HCT116 (cell line): Measurements from ENCODE around the gene LRRC73. TPM values are rescaled to one million over a fixed set of nuclear protein-coding genes. Genes with fewer than 3 reads are reported as not detected.
A peak's percentile ranks its signal among the peaks of the same experiment; 100 is the strongest.

Experiments
- ATAC-seq: fragments of 200-7000 bp; cut with Tn5 transposase; 2 replicates; pipeline ENCODE4 v1.9.1; 2020; ENCODE audit warnings: mild to moderate bottlenecking, moderate library complexity
- BruUV-seq: library from RNA; stranded (reverse); fragments of 400-500 nt; replicated peaks from 2 replicates; lab custom pipeline; 2021; lab: Mats Ljungman, UMichigan
- CTCF ChIA-PET: fragments of 300-600 bp; sonication (Branson Sonifier 250); formaldehyde crosslinking; loops from one replicate; lab custom pipeline; 2021; ENCODE audit warnings: antibody characterized with exemption; lab: Charles Lee
- POLR2A ChIA-PET: fragments of 300-600, 350-600 bp; sonication (Branson Sonifier 250); formaldehyde crosslinking; loops from one replicate; lab custom pipeline; 2021; ENCODE audit warnings: antibody characterized with exemption; lab: Charles Lee
- RAD21 ChIA-PET, 2 experiments: fragments of 300-600 bp; sonication (Branson Sonifier 250); formaldehyde crosslinking; loops; one replicate each; lab custom pipeline; 2023; ENCODE audit warnings: low total read pairs in 2 of 2; ENCODE audit not compliant: uncharacterized antibody in 2 of 2, unreplicated experiment in 2 of 2, low non-redundant PET in 1 of 2; lab: Charles Lee
- DNase-seq: peaks from one replicate; pipeline ENCODE4 v3.0.0-alpha.2; 2010; ENCODE audit warnings: low read depth, low spot score
- H2AFZ ChIP-seq: fragments of 200-600 bp; shearing (Covaris generic), sonication (generic); 2 replicates; pipeline ENCODE4 v1.6.1; 2017; ENCODE audit warnings: low read depth, mixed run types, mixed read lengths, antibody characterized with exemption, low read length; ENCODE audit not compliant: poor library complexity, severe bottlenecking
- H3K27ac ChIP-seq: 2 replicates; pipeline ENCODE4 v1.5.1; 2012; ENCODE audit warnings: low read depth, low read length
- H3K27me3 ChIP-seq: fragments of 200-600 bp; sonication (generic); 2 replicates; pipeline ENCODE4 v1.6.1; 2016; ENCODE audit warnings: mixed run types, low read length, mixed read lengths; ENCODE audit not compliant: insufficient read depth
- H3K36me3 ChIP-seq, 2 experiments: fragments of 200-500 bp in 1 of 2; fragments of 200-600 bp in 1 of 2; sonication (Bioruptor generic) in 1 of 2; sonication (generic) in 1 of 2; 2 replicates each; pipeline versions ENCODE4 v1.5.1 to v1.6.1; 2014 to 2016; ENCODE audit warnings: low read length in 2 of 2, inconsistent platforms in 1 of 2, mixed read lengths in 1 of 2, mixed run types in 1 of 2; ENCODE audit not compliant: insufficient read depth in 2 of 2, control insufficient read depth in 1 of 2
- H3K4me1 ChIP-seq, 2 experiments: fragments of 200-600 bp in 1 of 2; sonication (generic) in 1 of 2; 2 replicates each; pipeline versions ENCODE4 v1.5.1 to v1.6.1; 2012 to 2017; ENCODE audit warnings: low read length in 2 of 2, inconsistent platforms in 1 of 2, mild to moderate bottlenecking in 1 of 2, mixed read lengths in 1 of 2, mixed run types in 1 of 2, moderate library complexity in 1 of 2; ENCODE audit not compliant: insufficient read depth in 2 of 2, control insufficient read depth in 1 of 2
- H3K4me2 ChIP-seq: fragments of 200-600 bp; sonication (generic); 2 replicates; pipeline ENCODE4 v1.6.1; 2017; ENCODE audit warnings: mixed run types, low read length, mixed read lengths
- H3K4me3 ChIP-seq, 2 experiments: fragments of 200-600 bp in 1 of 2; sonication (generic) in 1 of 2; replicated peaks in 1 of 2; 2 replicates each; pipeline ENCODE4 v1.5.1; 2011 to 2016; ENCODE audit warnings: low read length in 2 of 2, control low read depth in 1 of 2, low read depth in 1 of 2, mild to moderate bottlenecking in 1 of 2, mixed read lengths in 1 of 2, mixed run types in 1 of 2
- H3K79me2 ChIP-seq: fragments of 200-600 bp; sonication (generic); 2 replicates; pipeline ENCODE4 v1.6.1; 2017; ENCODE audit warnings: mild to moderate bottlenecking, mixed run types, low read length, moderate library complexity, mixed read lengths; ENCODE audit not compliant: insufficient read depth
- H3K9ac ChIP-seq: fragments of 200-600 bp; sonication (generic); 2 replicates; pipeline ENCODE4 v1.6.1; 2016; ENCODE audit warnings: low read length, mixed read lengths
- H3K9me2 ChIP-seq: fragments of 200-600 bp; sonication (generic), shearing (Covaris generic); 2 replicates; pipeline ENCODE4 v1.6.1; 2017; ENCODE audit warnings: mixed run types, mild to moderate bottlenecking, moderate library complexity; ENCODE audit not compliant: insufficient read depth
- H3K9me3 ChIP-seq, 2 experiments: fragments of 200-500 bp in 1 of 2; fragments of 200-600 bp in 1 of 2; sonication (Bioruptor generic) in 1 of 2; sonication (generic) in 1 of 2; 2 replicates each; pipeline ENCODE4 v1.6.1; 2014 to 2017; ENCODE audit warnings: low read length in 2 of 2, mixed read lengths in 2 of 2, inconsistent platforms in 1 of 2, low read depth in 1 of 2, mild to moderate bottlenecking in 1 of 2, mixed run types in 1 of 2, moderate library complexity in 1 of 2; ENCODE audit not compliant: control insufficient read depth in 1 of 2, insufficient read depth in 1 of 2
- H4K20me1 ChIP-seq: fragments of 200-600 bp; sonication (generic), shearing (Covaris generic); 2 replicates; pipeline ENCODE4 v1.6.1; 2017; ENCODE audit warnings: mixed run types, mild to moderate bottlenecking, moderate library complexity; ENCODE audit not compliant: insufficient read depth
- CEBPB ChIP-seq: IDR thresholded peaks from 2 replicates; pipeline ENCODE4 v1.6.1; 2012; ENCODE audit warnings: low read depth
- EGR1 ChIP-seq: IDR thresholded peaks from 2 replicates; pipeline ENCODE4 v1.6.1; 2012; ENCODE audit warnings: low read depth
- FOSL1 ChIP-seq: IDR thresholded peaks from 2 replicates; pipeline ENCODE4 v1.6.1; 2012; ENCODE audit warnings: low read depth
- POLR2AphosphoS5 ChIP-seq: IDR thresholded peaks from 2 replicates; pipeline ENCODE4 v1.6.1; 2011; ENCODE audit warnings: mild to moderate bottlenecking, low read depth, low read length, moderate library complexity
- SRF ChIP-seq: IDR thresholded peaks from 2 replicates; pipeline ENCODE4 v1.6.1; 2012; ENCODE audit warnings: low read depth
- YY1 ChIP-seq: IDR thresholded peaks from 2 replicates; pipeline ENCODE4 v1.6.1; 2011; ENCODE audit warnings: low read length, low read depth, moderate library complexity, mild to moderate bottlenecking; ENCODE audit not compliant: insufficient replicate concordance; ENCODE audit errors: extremely low read depth
- ZFX ChIP-seq: fragments of 450-650 bp; IDR thresholded peaks from 2 replicates; pipeline ENCODE4 v1.6.1; 2017
- ZNF274 ChIP-seq: fragments of 200-500 bp; sonication (Bioruptor generic); IDR thresholded peaks from 2 replicates; pipeline ENCODE4 v1.6.1; 2014; ENCODE audit warnings: mild to moderate bottlenecking, low read depth, low read length, inconsistent platforms
- intact Hi-C: fragments of 100-400 bp; cut with micrococcal nuclease; formaldehyde crosslinking; loops from 2 replicates; pipeline ENCODE4 v1.10.0; 2022
- total RNA-seq: library from RNA; stranded (reverse); gene quantifications from one replicate; pipeline ENCODE4 v1.2.1, GENCODE V29; 2021; ENCODE audit not compliant: unreplicated experiment

Gene LRRC73
- total RNA-seq, 1 experiment from 2014 or later, result 1.2 TPM

DNA sequence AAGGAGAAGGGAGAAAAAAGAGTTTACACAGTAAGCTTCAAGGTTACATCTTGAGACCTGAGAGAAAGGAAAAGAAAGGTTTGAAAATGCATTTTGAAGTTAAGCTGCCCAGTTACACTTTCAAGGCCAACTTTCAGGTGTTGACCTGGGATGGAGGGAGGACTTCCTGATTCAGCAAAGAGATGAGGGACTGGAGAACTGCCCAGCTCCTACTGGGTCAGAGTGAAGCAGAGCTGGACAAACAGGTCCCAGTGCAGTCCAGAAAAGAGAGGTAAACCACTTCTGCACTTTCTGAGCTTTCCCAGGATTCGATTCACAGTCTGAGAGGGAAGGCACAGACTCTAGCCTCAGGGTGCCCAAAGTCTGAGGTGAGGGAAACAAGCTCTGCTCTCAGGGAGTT lies 38.7 kb downstream of the LRRC73 start:
- Histone ChIP-seq H3K9me3 (no peaks in the 10 kb centered on the region), H3K27me3 (no peaks in the 10 kb centered on the region), H3K9me2 (no peaks in the 10 kb centered on the region), H3K79me2 (no peaks in the 10 kb centered on the region), H3K36me3 (no peaks in the 10 kb centered on the region), H2AFZ (peak overlapping the region; percentile 22), H3K9ac (no peak overlapping the region), H3K4me2 (peak overlapping the region; percentile 36; the same call in 1 of the 2 replicates), H4K20me1 (no peaks in the 10 kb centered on the region), H3K27ac (no peak overlapping the region), H3K4me3 (no peak overlapping the region), H3K4me1 (peaks cover 18 to 21% of the 10 kb centered on the region in 2 experiments)
- no peak for ATAC-seq
- CTCF ChIA-PET, result interaction anchor here (1.1 kb wide), 1 partner anchor 14 kb away, joined by 3 read pairs; no protein-coding TSS in a partner anchor
- RAD21 ChIA-PET, result no interaction called here
- intact Hi-C loops, result no loop called here
- POLR2A ChIA-PET, result interaction anchor here (0.7 kb wide), 1 partner anchor 300 kb away, joined by 8 read pairs; no protein-coding TSS in a partner anchor
- BruUV-seq, result no TSS peak
- DNase-seq, result no peak
- TF ChIP-seq EGR1 (no peak), CEBPB (no peak), ZNF274 (no peak)

DNA sequence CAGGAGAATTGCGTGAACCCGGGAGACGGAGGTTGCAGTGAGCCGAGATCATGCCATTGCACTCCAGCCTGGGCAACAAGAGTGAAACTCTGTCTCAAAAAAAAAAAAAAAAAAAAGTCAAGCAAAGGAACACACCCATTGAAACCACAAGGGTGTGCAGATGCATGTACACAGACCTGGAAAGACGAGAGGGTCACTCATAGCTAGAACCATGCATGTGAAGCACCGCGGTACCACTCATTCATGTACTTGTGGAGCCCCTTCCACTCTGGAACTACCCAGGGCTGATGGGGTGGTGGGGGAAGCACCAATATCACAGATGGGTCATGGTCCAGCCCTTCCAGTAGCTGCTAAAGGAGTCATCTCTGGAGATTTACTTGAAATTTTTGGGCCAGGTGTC lies 40.2 kb downstream of the LRRC73 start:
- Histone ChIP-seq H3K4me1 (peaks cover 18 to 21% of the 10 kb centered on the region in 2 experiments), H3K4me3 (no peak overlapping the region), H3K27ac (no peak overlapping the region), H3K9me2 (no peaks in the 10 kb centered on the region), H3K27me3 (no peaks in the 10 kb centered on the region), H2AFZ (no peak overlapping the region), H3K9ac (no peak overlapping the region), H3K36me3 (no peaks in the 10 kb centered on the region), H4K20me1 (no peaks in the 10 kb centered on the region), H3K9me3 (no peaks in the 10 kb centered on the region), H3K4me2 (peak overlapping the region; percentile 48), H3K79me2 (no peaks in the 10 kb centered on the region)
- ATAC-seq (peak; percentile 34; the same call in 1 of the 2 replicates), DNase-seq (no peak)
- POLR2A ChIA-PET, result no interaction called here
- RAD21 ChIA-PET, result no interaction called here
- TF ChIP-seq SRF, result no peak
- TF ChIP-seq YY1, result no peak
- no peak for TF ChIP-seq ZNF274
- TF ChIP-seq FOSL1, result no peak
- no peak for TF ChIP-seq EGR1
- no peak for TF ChIP-seq ZFX
- no peak for TF ChIP-seq POLR2AphosphoS5
- BruUV-seq, result no TSS peak
- intact Hi-C loops, result no loop called here
- CTCF ChIA-PET, result no interaction called here
